HFFc6 (cell line): ENCODE data around the gene KCNMA1. TPM values are rescaled to one million over a fixed set of nuclear protein-coding genes. Genes with fewer than 3 reads are reported as not detected.

ENCODE experiments used
- DNase-seq: peaks from one replicate; pipeline ENCODE4 v3.0.0-alpha.2; 2018
- H3K27ac Mint-ChIP-seq: 2 replicates; pipeline ENCODE4 v1.8.0; 2020; ENCODE audit warnings: mild to moderate bottlenecking, mixed read lengths
- H3K27me3 Mint-ChIP-seq: 2 replicates; pipeline ENCODE4 v1.8.0; 2021; ENCODE audit warnings: mild to moderate bottlenecking, moderate library complexity, mixed read lengths; ENCODE audit not compliant: insufficient read depth
- H3K36me3 Mint-ChIP-seq: 2 replicates; pipeline ENCODE4 v1.8.0; 2021; ENCODE audit warnings: low read depth, mixed read lengths
- H3K4me1 Mint-ChIP-seq: 2 replicates; pipeline ENCODE4 v1.8.0; 2020; ENCODE audit warnings: low read depth, mixed read lengths
- H3K4me3 Mint-ChIP-seq: 2 replicates; pipeline ENCODE4 v1.8.0; 2020; ENCODE audit warnings: mild to moderate bottlenecking, moderate library complexity, mixed read lengths
- H3K9me3 Mint-ChIP-seq: 2 replicates; pipeline ENCODE4 v1.8.0; 2020; ENCODE audit warnings: mild to moderate bottlenecking, mixed read lengths
- total RNA-seq, 6 experiments: library from RNA; stranded (reverse); fragmentation: NEBNext Ultra II Directional; extraction: Animal tissue kit (Norgen Biotek cat#: 25700); gene quantifications; 2 replicates in 1 of 6; 3 replicates in 5 of 6; pipeline ENCODE4 v1.2.3, GENCODE V29; 2021
- TF ChIP-seq, protein P1 (sequence below): fragments of 200-600 bp; sonication (generic); IDR thresholded peaks from 2 replicates; pipeline ENCODE4 v1.5.0; 2021; ENCODE audit warnings: antibody characterized with exemption, mild to moderate bottlenecking

Gene KCNMA1
- total RNA-seq, 6 experiments from 2014 or later = 87.1 to 191 (median 93.5) TPM

GRCh38 chr10:77283326-77283725, 354.3 kb downstream of the KCNMA1 start:
- no peak overlapping the region for H3K27ac Mint-ChIP-seq
- DNase-seq = no peak
- peaks cover 52% of the 10 kb centered on the region for H3K36me3 Mint-ChIP-seq
- peaks cover 74% of the 10 kb centered on the region for H3K4me1 Mint-ChIP-seq
- peaks cover 3% of the 10 kb centered on the region; the same call in 1 of the 2 replicates for H3K27me3 Mint-ChIP-seq
- no peak overlapping the region for H3K4me3 Mint-ChIP-seq
- TF ChIP-seq, protein P1, sequence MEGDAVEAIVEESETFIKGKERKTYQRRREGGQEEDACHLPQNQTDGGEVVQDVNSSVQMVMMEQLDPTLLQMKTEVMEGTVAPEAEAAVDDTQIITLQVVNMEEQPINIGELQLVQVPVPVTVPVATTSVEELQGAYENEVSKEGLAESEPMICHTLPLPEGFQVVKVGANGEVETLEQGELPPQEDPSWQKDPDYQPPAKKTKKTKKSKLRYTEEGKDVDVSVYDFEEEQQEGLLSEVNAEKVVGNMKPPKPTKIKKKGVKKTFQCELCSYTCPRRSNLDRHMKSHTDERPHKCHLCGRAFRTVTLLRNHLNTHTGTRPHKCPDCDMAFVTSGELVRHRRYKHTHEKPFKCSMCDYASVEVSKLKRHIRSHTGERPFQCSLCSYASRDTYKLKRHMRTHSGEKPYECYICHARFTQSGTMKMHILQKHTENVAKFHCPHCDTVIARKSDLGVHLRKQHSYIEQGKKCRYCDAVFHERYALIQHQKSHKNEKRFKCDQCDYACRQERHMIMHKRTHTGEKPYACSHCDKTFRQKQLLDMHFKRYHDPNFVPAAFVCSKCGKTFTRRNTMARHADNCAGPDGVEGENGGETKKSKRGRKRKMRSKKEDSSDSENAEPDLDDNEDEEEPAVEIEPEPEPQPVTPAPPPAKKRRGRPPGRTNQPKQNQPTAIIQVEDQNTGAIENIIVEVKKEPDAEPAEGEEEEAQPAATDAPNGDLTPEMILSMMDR = no peak
- H3K9me3 Mint-ChIP-seq = peaks cover 15% of the 10 kb centered on the region

DNA sequence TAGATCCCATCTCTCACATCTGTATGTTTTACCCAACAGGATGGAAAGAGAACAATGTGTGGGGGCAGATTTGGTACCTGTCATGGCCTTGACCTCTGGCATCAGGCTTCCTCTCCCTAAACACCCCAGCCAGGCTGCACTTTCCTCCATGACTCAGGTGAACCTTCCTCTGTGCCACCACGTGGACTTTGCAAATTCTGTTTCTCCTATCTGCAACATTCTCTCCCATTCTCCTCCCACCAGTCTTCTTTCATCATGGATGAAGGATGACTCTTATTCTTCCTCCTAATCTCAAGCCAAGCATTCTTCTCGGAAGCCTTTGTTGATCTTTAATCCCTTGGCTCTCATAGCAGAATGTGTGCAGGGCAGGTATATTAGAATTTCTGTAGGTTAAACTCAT, 355.4 kb downstream of the KCNMA1 start:
- Mint-ChIP-seq H3K27me3 (peaks cover 3% of the 10 kb centered on the region; the same call in 1 of the 2 replicates), H3K4me3 (no peak overlapping the region), H3K27ac (no peak overlapping the region), H3K4me1 (peaks cover 72% of the 10 kb centered on the region), H3K36me3 (peaks cover 52% of the 10 kb centered on the region), H3K9me3 (peaks cover 15% of the 10 kb centered on the region)
- TF ChIP-seq, protein P1 = no peak
- no peak for DNase-seq

- peaks cover 67% of the 10 kb centered on the region for H3K4me1 Mint-ChIP-seq
- peaks cover 15% of the 10 kb centered on the region for H3K9me3 Mint-ChIP-seq
- no peak overlapping the region for H3K27ac Mint-ChIP-seq
These were observed 355.9 kb downstream of the KCNMA1 start for GRCh38 chr10:77281719-77282118.

DNA sequence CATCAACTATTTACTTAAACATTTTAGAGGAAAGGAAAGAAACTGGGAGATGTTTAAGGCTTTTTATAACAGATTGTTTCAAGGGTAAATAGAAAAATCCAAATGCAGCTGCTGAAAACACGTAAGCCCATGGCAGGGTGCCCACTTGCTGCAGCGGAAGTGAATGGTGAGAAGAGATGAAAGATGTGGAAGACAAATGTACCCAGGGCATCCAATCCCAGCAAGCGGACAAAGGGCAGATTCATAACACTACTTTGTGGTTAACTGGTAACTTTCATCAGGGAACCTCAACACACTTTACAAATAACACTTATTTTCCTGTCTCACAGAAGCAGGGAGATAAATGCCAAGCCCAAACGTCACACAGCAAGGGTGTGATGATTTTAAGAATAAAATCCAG, 358.4 kb downstream of the KCNMA1 start:
- Mint-ChIP-seq H3K4me3 (no peak overlapping the region), H3K36me3 (peaks cover 47% of the 10 kb centered on the region), H3K27me3 (no peaks in the 10 kb centered on the region; the same call in 1 of the 2 replicates), H3K27ac (peak overlapping the region; percentile 47), H3K9me3 (peaks cover 15% of the 10 kb centered on the region), H3K4me1 (peaks cover 70% of the 10 kb centered on the region)
- TF ChIP-seq, protein P1 = no peak
- DNase-seq = no peak

More at GRCh38 chr10:77281719-77282118, 355.9 kb downstream of the KCNMA1 start:
- Mint-ChIP-seq H3K27me3 (peaks cover 3% of the 10 kb centered on the region; the same call in 1 of the 2 replicates), H3K36me3 (peaks cover 52% of the 10 kb centered on the region), H3K4me3 (no peak overlapping the region)
- TF ChIP-seq, protein P1 = no peak
- DNase-seq = no peak

GRCh38 chr10:77274046-77274795, 363.4 kb downstream of the KCNMA1 start:
- H3K4me1 Mint-ChIP-seq = peaks cover 71% of the 10 kb centered on the region

More at GRCh38 chr10:77274046-77274795, 363.4 kb downstream of the KCNMA1 start:
- Mint-ChIP-seq H3K9me3 (peaks cover 3% of the 10 kb centered on the region), H3K27me3 (no peaks in the 10 kb centered on the region; the same call in none of the 2 replicates), H3K27ac (peak overlapping the region; percentile 94), H3K36me3 (peaks cover 15% of the 10 kb centered on the region), H3K4me3 (peak overlapping the region; percentile 45)
- TF ChIP-seq, protein P1 = no peak
- peak; percentile 96 for DNase-seq
